Tibial nerve (tissue), 4 donors: Measurements from ENCODE around the gene GABRG3. TPM values are rescaled to one million over a fixed set of nuclear protein-coding genes. Genes with fewer than 3 reads are reported as not detected.

Experiments used
- DNase-seq, 2 donors: peaks; one replicate each; pipeline ENCODE4 v3.0.0-alpha.2; 2019; ENCODE audit warnings: low spot score in 2 of 2
- H3K27ac ChIP-seq, 4 donors: fragments of 200-600 bp; sonication (generic) in 3 of 4; one replicate each; pipeline ENCODE4 v1.5.1; 2017 to 2019; ENCODE audit warnings: mild to moderate bottlenecking in 1 of 4
- H3K27me3 ChIP-seq, 2 donors: fragments of 200-600 bp; sonication (generic) in 1 of 2; one replicate each; pipeline versions ENCODE4 v1.5.1 to v1.6.0; 2017 to 2019
- H3K36me3 ChIP-seq, 3 donors: fragments of 200-600 bp; sonication (generic); one replicate each; pipeline ENCODE4 v1.5.1; 2018 to 2019
- H3K4me1 ChIP-seq, 4 donors: fragments of 200-600 bp; sonication (generic) in 3 of 4; one replicate each; pipeline ENCODE4 v1.5.1; 2017 to 2019
- H3K4me3 ChIP-seq, 4 donors: fragments of 200-600 bp; sonication (generic) in 3 of 4; one replicate each; pipeline ENCODE4 v1.5.1; 2017 to 2019; ENCODE audit warnings: mild to moderate bottlenecking in 1 of 4, moderate library complexity in 1 of 4
- H3K9me3 ChIP-seq, 4 donors: fragments of 200-600 bp; sonication (generic) in 3 of 4; one replicate each; pipeline ENCODE4 v1.5.1; 2017 to 2019
- EP300 ChIP-seq, 2 donors: sonication (generic); formaldehyde crosslinking; IDR thresholded peaks; one replicate each; pipeline ENCODE4 v1.6.1; 2017; ENCODE audit warnings: antibody characterized with exemption in 2 of 2, mild to moderate bottlenecking in 1 of 2
- POLR2A ChIP-seq, 2 donors: fragments of 450-650 bp; IDR thresholded peaks; one replicate each; pipeline ENCODE4 v1.6.1; 2017; ENCODE audit warnings: antibody characterized with exemption in 2 of 2, mild to moderate bottlenecking in 2 of 2, moderate library complexity in 2 of 2
- WGBS, 2 donors: methylation state at CpG; one replicate each; pipeline ENCODE4 v1.1.5; 2018; 5-methylcytosine and 5-hydroxymethylcytosine counted together
- total RNA-seq, 4 donors: library from RNA; depleted of rRNA; stranded (reverse); fragments of >200 nt; gene quantifications; one replicate each; pipeline ENCODE4 v1.1.0, GENCODE V29; 2016
- TF ChIP-seq, protein P1 (sequence below), 5 experiments: fragments of 200-600 bp in 3 of 5; fragments of 450-650 bp in 2 of 5; sonication (generic) in 3 of 5; IDR thresholded peaks; one replicate each; pipeline ENCODE4 v1.5.1; 2016 to 2019; ENCODE audit warnings: antibody characterized with exemption in 5 of 5, mild to moderate bottlenecking in 3 of 5, moderate library complexity in 2 of 5

The GABRG3 gene
- total RNA-seq, 4 donors from 2014 or later = not detected

DNA sequence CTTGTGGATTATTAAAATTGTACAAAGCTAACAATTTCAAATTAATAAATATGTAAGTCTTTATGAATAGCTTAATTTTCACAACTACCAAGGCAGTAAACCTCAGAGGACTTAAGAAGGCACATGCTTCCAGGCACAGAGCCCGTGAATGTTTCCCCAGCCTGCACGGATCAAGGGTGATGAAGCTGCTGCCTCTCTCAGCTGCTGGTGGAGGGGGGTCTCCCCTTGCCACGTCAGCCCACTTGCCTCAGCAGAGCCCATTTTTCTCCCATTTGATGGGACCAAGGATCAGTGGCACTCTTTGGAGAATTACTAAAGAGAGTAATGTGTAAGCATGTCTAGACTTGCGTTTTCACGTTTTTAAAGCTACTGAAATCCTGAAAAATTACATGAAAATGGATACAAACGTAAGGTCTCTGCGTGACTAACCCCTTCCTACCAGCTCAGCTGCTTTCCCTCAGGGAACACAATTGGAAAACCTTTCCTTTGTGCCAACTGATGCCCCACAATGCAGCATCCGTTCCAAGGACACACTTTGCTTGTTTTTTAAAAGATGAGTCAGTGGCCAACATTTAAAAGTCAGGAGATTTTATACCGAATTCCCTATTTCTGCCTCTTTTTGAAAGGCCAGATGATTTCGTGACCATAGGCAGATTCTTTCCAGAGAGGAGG, 494.1 kb downstream of the GABRG3 start:
- WGBS, 2 donors = 62 to 67% methylated on average over 10 of the region's 10 CpGs
- Histone ChIP-seq H3K4me3 (no peak overlapping the region), H3K27me3 (no peaks in the 10 kb centered on the region), H3K9me3 (no peaks in the 10 kb centered on the region), H3K36me3 (no peaks in the 10 kb centered on the region), H3K4me1 (no peaks in the 10 kb centered on the region), H3K27ac (no peak overlapping the region)
- TF ChIP-seq EP300 (IDR thresholded peaks at IDR 0.05) (no peak), POLR2A (IDR thresholded peaks at IDR 0.05) (no peak)
- TF ChIP-seq, protein P1, sequence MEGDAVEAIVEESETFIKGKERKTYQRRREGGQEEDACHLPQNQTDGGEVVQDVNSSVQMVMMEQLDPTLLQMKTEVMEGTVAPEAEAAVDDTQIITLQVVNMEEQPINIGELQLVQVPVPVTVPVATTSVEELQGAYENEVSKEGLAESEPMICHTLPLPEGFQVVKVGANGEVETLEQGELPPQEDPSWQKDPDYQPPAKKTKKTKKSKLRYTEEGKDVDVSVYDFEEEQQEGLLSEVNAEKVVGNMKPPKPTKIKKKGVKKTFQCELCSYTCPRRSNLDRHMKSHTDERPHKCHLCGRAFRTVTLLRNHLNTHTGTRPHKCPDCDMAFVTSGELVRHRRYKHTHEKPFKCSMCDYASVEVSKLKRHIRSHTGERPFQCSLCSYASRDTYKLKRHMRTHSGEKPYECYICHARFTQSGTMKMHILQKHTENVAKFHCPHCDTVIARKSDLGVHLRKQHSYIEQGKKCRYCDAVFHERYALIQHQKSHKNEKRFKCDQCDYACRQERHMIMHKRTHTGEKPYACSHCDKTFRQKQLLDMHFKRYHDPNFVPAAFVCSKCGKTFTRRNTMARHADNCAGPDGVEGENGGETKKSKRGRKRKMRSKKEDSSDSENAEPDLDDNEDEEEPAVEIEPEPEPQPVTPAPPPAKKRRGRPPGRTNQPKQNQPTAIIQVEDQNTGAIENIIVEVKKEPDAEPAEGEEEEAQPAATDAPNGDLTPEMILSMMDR (IDR thresholded peaks at IDR 0.05) = no peak
- DNase-seq = no peak

- TF ChIP-seq, protein P1 (IDR thresholded peaks at IDR 0.05) = no peak
- TF ChIP-seq EP300 (IDR thresholded peaks at IDR 0.05) = no peak
- TF ChIP-seq POLR2A (IDR thresholded peaks at IDR 0.05) = no peak
- WGBS, 2 donors = 57 to 70% methylated on average over 2 of the region's 2 CpGs
- no peak for DNase-seq
- Histone ChIP-seq H3K4me3 (no peak overlapping the region), H3K27me3 (no peaks in the 10 kb centered on the region), H3K9me3 (no peaks in the 10 kb centered on the region), H3K36me3 (no peaks in the 10 kb centered on the region), H3K27ac (no peak overlapping the region), H3K4me1 (no peaks in the 10 kb centered on the region)
Measured at GRCh38 chr15:27466758-27467157, 495.8 kb downstream of the GABRG3 start.

DNA sequence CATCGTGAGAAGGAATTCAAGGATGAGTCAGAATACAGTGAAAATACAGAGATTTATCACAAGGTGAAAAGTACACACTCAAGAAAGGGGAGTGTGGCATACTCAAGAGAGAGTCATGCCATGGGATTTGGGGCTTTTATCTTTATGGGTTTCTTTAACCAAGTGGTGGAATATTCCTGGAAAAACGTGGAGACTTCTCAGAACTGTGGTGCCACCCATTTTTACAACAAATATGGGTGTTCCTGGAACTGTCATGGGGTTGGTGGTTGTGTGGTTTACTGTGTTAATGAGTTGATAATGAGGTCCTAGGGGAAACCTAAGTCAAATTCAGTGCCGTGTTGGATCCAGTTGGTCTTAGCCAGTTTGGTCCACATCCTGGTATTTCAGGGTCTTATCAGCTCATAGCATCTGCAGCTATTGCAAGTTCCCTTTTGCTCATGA, 497.2 kb downstream of the GABRG3 start:
- H3K36me3 ChIP-seq = no peaks in the 10 kb centered on the region
- H3K27me3 ChIP-seq = no peaks in the 10 kb centered on the region
- H3K4me3 ChIP-seq = no peak overlapping the region
- TF ChIP-seq EP300 (IDR thresholded peaks at IDR 0.05) (no peak), POLR2A (IDR thresholded peaks at IDR 0.05) (no peak)
- TF ChIP-seq, protein P1 (IDR thresholded peaks at IDR 0.05) = no peak
- no peak for DNase-seq
- WGBS, 2 donors = 56 to 69% methylated on average over 3 of the region's 3 CpGs
- H3K27ac ChIP-seq = no peak overlapping the region
- no peaks in the 10 kb centered on the region for H3K9me3 ChIP-seq
- no peaks in the 10 kb centered on the region for H3K4me1 ChIP-seq

- Histone ChIP-seq H3K4me3 (no peak overlapping the region), H3K4me1 (no peaks in the 10 kb centered on the region), H3K27ac (no peak overlapping the region), H3K27me3 (no peaks in the 10 kb centered on the region), H3K9me3 (no peaks in the 10 kb centered on the region), H3K36me3 (no peaks in the 10 kb centered on the region)
- 81 to 89% methylated on average over 1 of the region's 1 CpG for WGBS, 2 donors
- TF ChIP-seq EP300 (IDR thresholded peaks at IDR 0.05) (no peak), POLR2A (IDR thresholded peaks at IDR 0.05) (no peak)
- TF ChIP-seq, protein P1 (IDR thresholded peaks at IDR 0.05) = no peak
- no peak for DNase-seq
Measured at GRCh38 chr15:27473845-27474244, 502.9 kb downstream of the GABRG3 start.

DNA sequence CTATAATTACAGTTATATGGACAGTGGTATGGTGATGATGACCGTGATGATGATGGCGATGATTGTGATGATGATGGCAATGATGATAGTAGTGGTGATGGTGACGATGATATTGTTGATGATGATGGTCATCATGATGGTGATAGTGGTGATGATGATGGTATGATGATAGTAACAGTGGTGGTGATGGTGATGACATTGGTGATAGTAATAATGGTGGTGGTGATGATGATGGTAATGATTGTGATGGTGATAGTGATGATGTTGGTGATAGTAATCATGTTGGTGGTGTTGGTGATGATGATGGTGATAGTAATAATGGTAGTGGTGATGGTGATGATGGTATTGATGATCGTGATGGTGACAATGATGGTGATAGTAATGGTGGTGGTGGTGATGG, 504.4 kb downstream of the GABRG3 start:
- WGBS, 2 donors = 93 to 96% methylated on average over 4 of the region's 4 CpGs
- no peak for TF ChIP-seq POLR2A (IDR thresholded peaks at IDR 0.05)
- TF ChIP-seq EP300 (IDR thresholded peaks at IDR 0.05) = no peak
- TF ChIP-seq, protein P1 (IDR thresholded peaks at IDR 0.05) = no peak
- DNase-seq = no peak
- Histone ChIP-seq H3K36me3 (no peaks in the 10 kb centered on the region), H3K4me1 (no peaks in the 10 kb centered on the region), H3K27ac (no peak overlapping the region), H3K4me3 (no peak overlapping the region), H3K27me3 (no peaks in the 10 kb centered on the region), H3K9me3 (no peaks in the 10 kb centered on the region)
